ENCODE data around the gene VWF. TPM values are rescaled to one million over a fixed set of nuclear protein-coding genes. Genes with fewer than 3 reads are reported as not detected.

Gene VWF
- polyA plus RNA-seq, 1 donor (not counting 4 experiments of a cell fraction or from before 2014, with no cell fraction given) = 0.01 TPM

DNA sequence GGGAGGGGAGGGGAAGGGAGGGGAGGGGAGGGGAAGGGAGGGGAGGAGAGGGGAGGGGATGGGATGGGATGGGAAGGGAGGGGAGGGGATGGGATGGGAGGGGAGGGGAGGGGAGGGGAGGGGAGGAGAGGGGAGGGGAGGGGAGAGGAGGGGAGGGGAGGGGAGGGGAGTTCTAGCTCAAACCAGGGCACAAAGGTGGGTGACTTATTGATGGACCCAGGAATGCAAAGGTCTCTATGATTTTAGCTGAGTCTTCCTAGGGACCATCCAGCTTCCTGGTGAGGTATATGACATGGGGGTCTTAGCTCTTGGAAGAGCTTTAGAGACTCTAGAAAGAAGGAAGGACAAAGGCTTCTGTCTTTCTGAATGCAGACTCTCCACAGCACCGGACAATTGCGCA lies 221.7 kb downstream of the VWF start:
- DNase-seq (ENCODE audit: low read depth, low spot score) (no peak), FAIRE-seq (no peak)
- no peaks in the 10 kb centered on the region for H3K4me1 ChIP-seq (ENCODE audit: control insufficient read depth, extremely low read depth, insufficient read depth, low read length)
- dilution Hi-C loops (cut with MboI; ENCODE audit: extremely low pct_ligation_motif_present, low sequenced_read_pairs) = no loop called here
- no peak overlapping the region for H3K4me2 ChIP-seq (ENCODE audit: control insufficient read depth, extremely low read depth, insufficient read depth, low read depth, low read length)
- H3K9me3 ChIP-seq (ENCODE audit: control insufficient read depth, low read depth, low read length) = no peaks in the 10 kb centered on the region
- H3K27me3 ChIP-seq (ENCODE audit: control insufficient read depth, extremely low read depth, insufficient read depth, low read length) = no peaks in the 10 kb centered on the region
- H3K79me2 ChIP-seq (ENCODE audit: control insufficient read depth, insufficient read depth, low read length) = no peaks in the 10 kb centered on the region
- H2AFZ ChIP-seq (ENCODE audit: control insufficient read depth, low read length) = no peak overlapping the region
- H3K36me3 ChIP-seq (ENCODE audit: control insufficient read depth in 2 of 2, extremely low read depth in 1 of 2, insufficient read depth in 2 of 2, low read length in 2 of 2) = no peaks in the 10 kb centered on the region
- no peak overlapping the region for H3K27ac ChIP-seq (ENCODE audit: control insufficient read depth, insufficient read depth, low read length)
- H3K9ac ChIP-seq (ENCODE audit: control insufficient read depth, extremely low read depth, insufficient read depth, low read length) = no peak overlapping the region
- H4K20me1 ChIP-seq (ENCODE audit: control insufficient read depth, extremely low read depth, insufficient read depth, low read length) = no peaks in the 10 kb centered on the region
- H3K9me1 ChIP-seq (ENCODE audit: control insufficient read depth, extremely low read depth, insufficient read depth, low read length) = no peaks in the 10 kb centered on the region
- no peak overlapping the region for H3K4me3 ChIP-seq (ENCODE audit: control insufficient read depth in 2 of 3, extremely low read depth in 1 of 3, insufficient read depth in 2 of 3, low read depth in 1 of 3, low read length in 3 of 3)
- TF ChIP-seq, protein P1, sequence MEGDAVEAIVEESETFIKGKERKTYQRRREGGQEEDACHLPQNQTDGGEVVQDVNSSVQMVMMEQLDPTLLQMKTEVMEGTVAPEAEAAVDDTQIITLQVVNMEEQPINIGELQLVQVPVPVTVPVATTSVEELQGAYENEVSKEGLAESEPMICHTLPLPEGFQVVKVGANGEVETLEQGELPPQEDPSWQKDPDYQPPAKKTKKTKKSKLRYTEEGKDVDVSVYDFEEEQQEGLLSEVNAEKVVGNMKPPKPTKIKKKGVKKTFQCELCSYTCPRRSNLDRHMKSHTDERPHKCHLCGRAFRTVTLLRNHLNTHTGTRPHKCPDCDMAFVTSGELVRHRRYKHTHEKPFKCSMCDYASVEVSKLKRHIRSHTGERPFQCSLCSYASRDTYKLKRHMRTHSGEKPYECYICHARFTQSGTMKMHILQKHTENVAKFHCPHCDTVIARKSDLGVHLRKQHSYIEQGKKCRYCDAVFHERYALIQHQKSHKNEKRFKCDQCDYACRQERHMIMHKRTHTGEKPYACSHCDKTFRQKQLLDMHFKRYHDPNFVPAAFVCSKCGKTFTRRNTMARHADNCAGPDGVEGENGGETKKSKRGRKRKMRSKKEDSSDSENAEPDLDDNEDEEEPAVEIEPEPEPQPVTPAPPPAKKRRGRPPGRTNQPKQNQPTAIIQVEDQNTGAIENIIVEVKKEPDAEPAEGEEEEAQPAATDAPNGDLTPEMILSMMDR (optimal IDR thresholded peaks at IDR 0.05 in 1 of 3, IDR thresholded peaks at IDR 0.05 in 1 of 3, conservative IDR thresholded peaks at IDR 0.05 in 1 of 3; ENCODE audit: extremely low read depth in 1 of 3, insufficient read depth in 2 of 3, low read length in 3 of 3) = no peak
- no peak for TF ChIP-seq EZH2 (IDR thresholded peaks at IDR 0.05; ENCODE audit: low read length)

DNA sequence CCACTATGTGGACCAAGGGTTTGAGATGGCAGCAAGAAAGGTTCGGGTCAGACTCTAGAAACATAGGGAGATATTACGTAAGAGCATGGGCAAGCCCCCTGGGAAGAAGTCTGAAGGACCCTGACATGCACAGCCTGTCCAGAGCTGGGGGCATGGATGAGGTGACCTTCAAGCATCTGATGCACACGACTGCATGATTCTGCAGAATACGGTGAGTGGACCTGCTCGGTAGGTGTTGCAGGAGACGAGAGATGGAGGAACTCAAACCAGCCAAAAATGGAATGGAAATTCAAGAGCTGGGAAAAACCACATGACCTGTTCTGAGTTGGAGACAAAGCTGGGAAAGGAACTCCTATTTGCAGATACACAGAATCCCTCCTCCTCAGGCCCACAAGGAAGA lies 223.1 kb downstream of the VWF start:
- DNase-seq (ENCODE audit: low read depth, low spot score) (no peak), FAIRE-seq (no peak)
- H3K79me2 ChIP-seq (ENCODE audit: control insufficient read depth, insufficient read depth, low read length) = no peaks in the 10 kb centered on the region
- H3K27ac ChIP-seq (ENCODE audit: control insufficient read depth, insufficient read depth, low read length) = no peak overlapping the region
- TF ChIP-seq, protein P1 (optimal IDR thresholded peaks at IDR 0.05 in 1 of 3, IDR thresholded peaks at IDR 0.05 in 1 of 3, conservative IDR thresholded peaks at IDR 0.05 in 1 of 3; ENCODE audit: extremely low read depth in 1 of 3, insufficient read depth in 2 of 3, low read length in 3 of 3) = no peak
- no peak for TF ChIP-seq EZH2 (IDR thresholded peaks at IDR 0.05; ENCODE audit: low read length)
- H3K9me3 ChIP-seq (ENCODE audit: control insufficient read depth, low read depth, low read length) = no peaks in the 10 kb centered on the region
- H2AFZ ChIP-seq (ENCODE audit: control insufficient read depth, low read length) = no peak overlapping the region
- no peak overlapping the region for H3K9ac ChIP-seq (ENCODE audit: control insufficient read depth, extremely low read depth, insufficient read depth, low read length)
- H4K20me1 ChIP-seq (ENCODE audit: control insufficient read depth, extremely low read depth, insufficient read depth, low read length) = no peaks in the 10 kb centered on the region
- H3K27me3 ChIP-seq (ENCODE audit: control insufficient read depth, extremely low read depth, insufficient read depth, low read length) = no peaks in the 10 kb centered on the region
- H3K4me2 ChIP-seq (ENCODE audit: control insufficient read depth, extremely low read depth, insufficient read depth, low read depth, low read length) = no peak overlapping the region
- H3K9me1 ChIP-seq (ENCODE audit: control insufficient read depth, extremely low read depth, insufficient read depth, low read length) = no peaks in the 10 kb centered on the region
- H3K4me1 ChIP-seq (ENCODE audit: control insufficient read depth, extremely low read depth, insufficient read depth, low read length) = no peaks in the 10 kb centered on the region
- dilution Hi-C loops (cut with MboI; ENCODE audit: extremely low pct_ligation_motif_present, low sequenced_read_pairs) = no loop called here
- H3K36me3 ChIP-seq (ENCODE audit: control insufficient read depth in 2 of 2, extremely low read depth in 1 of 2, insufficient read depth in 2 of 2, low read length in 2 of 2) = no peaks in the 10 kb centered on the region
- H3K4me3 ChIP-seq (ENCODE audit: control insufficient read depth in 2 of 3, extremely low read depth in 1 of 3, insufficient read depth in 2 of 3, low read depth in 1 of 3, low read length in 3 of 3) = no peak overlapping the region
